ENCODE results near the gene THRB.

GRCh38 chr3:24168977-24169376, 325.7 kb downstream of the THRB start:
- TF ChIP-seq POLR2AphosphoS5 (IDR thresholded peaks at IDR 0.05; ENCODE audit: borderline replicate concordance, low read depth, low read length) (no peak), EZH2 (IDR thresholded peaks at IDR 0.05) (no peak), FOXP2 (optimal IDR thresholded peaks at IDR 0.05; ENCODE audit: control extremely low read depth, extremely low read length, insufficient read depth) (no peak)
